Epithelial cell of prostate (primary cell): Measurements from ENCODE around the gene DNER.
"Not testable (repeated sequence)": the region's sequence is repeated elsewhere in the genome, so short reads cannot be mapped to it uniquely, and the experiment has no call there.

Experiments used
- DNase-seq: peaks from one replicate; pipeline ENCODE4 v3.0.0-alpha.2; 2011; ENCODE audit warnings: low read depth, low spot score
- H3K27ac ChIP-seq: fragments of 450-650 bp; 2 replicates; pipeline ENCODE4 v1.5.1; 2017; ENCODE audit warnings: mild to moderate bottlenecking

DNER gene

DNA sequence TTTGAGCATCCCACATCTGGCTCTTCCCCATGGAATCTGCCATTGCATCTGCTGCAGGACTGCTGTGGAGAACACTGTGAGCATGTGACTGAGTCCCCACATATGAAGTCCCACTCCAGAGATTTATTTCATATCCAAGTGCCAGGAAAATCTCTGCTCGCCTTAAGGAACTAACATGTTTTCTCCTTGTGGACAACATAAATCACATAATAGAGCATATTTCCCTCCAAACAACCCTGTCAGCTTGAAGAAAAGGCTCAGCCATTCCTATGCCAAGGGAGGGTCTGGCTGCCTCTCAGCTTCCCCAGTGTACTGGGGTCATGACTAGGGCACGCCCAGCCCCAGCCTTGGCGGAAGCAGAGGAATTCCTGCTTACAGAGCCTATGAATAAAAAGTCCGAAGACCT lies 193.7 kb downstream of the DNER start:
- DNase-seq, result no peak
- H3K27ac ChIP-seq, result no peak overlapping the region

DNA sequence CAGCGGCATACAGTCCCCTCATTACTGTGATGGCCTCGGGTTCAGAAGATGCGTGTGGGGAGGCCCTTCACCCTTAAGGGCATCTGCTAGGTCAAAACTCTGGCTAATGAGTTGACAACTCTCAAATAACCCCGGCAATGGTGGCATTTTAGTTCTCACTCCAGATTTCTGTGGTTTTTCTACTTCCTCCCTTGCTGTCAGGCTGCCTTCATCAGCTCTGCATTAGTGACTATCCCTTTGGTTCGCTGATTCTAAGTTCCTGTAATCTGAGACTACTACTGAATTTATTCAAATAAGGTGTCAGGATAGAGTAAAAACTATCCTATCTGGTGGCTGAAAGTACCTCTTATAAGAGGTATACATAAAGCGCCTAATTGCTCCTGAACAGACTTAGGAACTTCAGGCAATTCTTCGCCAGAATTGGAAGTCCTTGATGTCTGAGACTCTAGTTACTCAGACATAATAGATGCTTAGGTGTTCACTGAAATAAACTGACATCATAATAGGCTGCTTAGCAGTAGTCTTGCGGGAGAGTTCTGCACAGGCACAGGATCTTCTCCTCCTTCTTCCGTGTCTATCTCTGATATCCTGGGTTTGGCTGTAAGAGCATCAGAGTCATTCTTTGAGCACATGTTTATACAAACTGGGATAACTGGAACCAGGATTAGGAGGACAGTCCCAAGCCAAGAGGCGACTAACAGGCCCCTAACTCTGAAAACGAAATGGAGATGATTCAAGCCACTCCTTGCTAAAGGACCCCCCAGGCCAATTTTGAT lies 194.5 kb downstream of the DNER start:
- no peak for DNase-seq
- H3K27ac ChIP-seq, result no peak overlapping the region

DNA sequence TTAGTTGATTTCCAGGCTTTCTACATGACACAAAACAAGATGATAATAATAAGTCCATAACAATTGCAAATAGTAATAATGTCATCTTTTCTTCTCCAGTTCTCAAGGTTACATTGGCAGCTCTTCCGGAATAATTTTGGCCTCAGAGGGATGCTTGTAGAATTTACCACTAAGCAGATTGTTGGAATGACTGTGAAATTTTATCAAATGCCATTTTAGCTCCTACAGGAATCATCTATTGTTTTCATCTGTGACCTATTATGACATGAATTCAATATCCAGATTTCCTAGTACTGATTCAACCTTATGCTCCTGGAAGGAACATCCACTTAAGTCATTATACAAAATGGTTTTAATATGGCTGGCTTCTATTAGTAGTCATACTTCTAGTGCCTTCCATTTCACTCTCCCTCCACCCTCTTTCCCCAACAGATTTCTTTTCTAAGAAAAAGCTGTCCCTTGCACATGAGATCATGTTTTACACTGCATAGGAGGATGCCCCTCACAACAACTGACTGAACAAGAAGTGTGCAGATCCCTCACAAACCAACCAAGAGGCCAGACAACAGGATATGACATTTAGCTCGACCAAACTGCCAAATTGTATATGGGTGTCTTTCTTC lies 200.0 kb downstream of the DNER start:
- no peak overlapping the region for H3K27ac ChIP-seq
- no peak for DNase-seq

DNA sequence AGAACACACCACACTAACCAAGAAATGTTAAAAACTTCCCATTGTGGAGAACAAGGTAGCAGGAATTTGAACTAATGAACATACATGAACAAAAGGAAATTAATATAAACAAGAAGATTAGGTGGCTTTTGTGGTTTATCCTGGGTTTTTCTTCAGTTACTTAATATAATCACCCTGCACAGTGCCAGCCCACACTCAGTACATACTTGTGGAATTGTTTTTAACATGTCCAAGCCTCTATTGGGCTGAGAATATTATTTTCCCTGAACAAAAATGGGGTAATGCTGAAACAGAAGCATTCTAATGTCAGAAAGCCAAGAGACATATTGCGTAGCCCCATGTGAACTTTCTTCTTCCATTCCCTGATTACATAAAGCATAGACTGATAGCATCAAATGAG lies 202.8 kb downstream of the DNER start:
- no peak overlapping the region for H3K27ac ChIP-seq
- DNase-seq, result no peak

DNA sequence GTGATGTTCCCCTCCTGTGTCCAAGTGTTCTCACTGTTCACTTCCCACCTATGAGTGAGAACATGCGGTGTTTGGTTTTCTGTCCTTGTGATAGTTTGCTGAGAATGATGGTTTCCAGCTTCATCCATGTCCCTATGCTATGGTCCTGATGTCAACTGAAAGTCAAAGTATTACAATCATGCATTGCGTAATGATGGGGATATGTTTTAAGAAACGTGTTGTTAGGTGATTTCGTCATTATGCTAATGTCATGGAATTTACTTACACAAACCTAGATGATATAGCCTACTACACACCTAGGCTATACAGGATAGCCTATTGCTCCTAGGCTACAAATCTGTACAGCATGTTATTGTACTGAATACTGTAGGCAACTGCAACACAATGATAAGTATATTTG lies 207.7 kb downstream of the DNER start:
- not testable (repeated sequence) for DNase-seq, H3K27ac ChIP-seq

DNA sequence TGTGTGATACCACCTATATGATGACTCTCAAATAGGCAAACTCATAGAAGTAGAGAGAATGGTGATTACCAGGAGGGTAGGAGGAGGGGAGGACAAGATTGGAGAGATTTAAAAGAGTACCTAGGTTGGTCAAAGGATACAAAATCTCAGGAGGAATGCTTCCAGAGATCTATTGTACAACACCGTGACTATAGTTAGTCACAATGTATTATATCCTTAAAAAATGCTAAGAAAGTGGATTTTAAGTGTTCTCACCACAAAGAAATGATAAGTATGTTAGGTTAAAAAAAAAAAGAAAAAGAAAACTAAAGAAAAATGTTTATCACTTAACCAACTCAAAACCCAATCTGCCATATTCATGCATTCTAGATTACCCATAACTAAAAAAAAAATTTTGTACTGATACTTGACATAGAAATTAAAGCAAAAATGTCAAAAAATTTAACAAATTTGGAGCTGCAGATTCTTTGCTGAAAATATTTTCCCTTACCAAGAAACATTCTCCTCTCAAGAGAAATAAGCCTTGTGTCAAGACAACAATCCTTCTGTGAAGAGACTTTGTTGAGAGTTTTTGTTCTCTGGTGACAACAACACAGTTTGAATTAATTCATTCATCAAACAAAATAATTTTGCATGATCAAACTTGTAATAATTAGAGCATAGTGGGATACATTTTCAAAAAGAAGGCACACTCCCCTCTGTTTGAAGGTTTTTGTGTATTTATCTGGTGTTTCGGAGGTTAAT lies 213.1 kb downstream of the DNER start:
- no peak overlapping the region for H3K27ac ChIP-seq
- no peak for DNase-seq

DNA sequence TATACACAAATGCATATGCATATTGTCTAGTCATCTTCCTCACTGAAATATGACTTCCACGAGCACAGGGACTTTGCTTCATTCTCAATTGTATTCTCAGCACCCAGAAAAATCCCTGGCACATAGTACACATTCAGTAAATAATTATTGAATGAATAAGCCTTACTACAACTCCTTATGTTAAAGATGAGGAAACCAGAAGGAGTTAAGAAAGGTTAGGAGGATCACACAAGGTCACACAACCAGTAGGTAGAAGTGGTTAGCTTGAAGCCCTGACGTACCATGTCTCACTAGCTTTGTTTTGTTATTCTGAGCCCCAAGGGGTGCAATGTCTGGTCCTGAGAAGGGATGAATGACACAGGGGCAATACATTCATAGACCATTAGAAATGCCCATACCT lies 222.3 kb downstream of the DNER start:
- DNase-seq, result no peak
- H3K27ac ChIP-seq, result no peak overlapping the region

DNA sequence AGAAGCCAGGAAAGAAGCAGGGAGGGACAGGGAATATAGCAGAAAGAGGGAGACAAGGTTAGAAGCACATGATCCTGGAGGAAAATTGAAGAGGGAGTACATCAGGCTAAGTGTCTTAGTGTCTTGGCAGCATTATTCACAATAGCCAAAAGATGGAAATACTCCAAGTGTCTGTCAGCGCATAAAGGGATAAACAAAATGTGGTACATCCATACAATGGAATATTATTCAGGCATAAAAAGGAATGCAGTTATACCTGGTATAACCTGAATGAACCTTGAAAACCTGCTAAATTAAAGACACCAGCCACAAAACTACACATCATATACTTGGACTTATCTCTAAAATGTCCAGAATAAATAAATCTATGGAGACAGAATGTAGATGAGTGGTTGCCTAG lies 224.2 kb downstream of the DNER start:
- DNase-seq, result no peak
- H3K27ac ChIP-seq, result no peak overlapping the region

DNA sequence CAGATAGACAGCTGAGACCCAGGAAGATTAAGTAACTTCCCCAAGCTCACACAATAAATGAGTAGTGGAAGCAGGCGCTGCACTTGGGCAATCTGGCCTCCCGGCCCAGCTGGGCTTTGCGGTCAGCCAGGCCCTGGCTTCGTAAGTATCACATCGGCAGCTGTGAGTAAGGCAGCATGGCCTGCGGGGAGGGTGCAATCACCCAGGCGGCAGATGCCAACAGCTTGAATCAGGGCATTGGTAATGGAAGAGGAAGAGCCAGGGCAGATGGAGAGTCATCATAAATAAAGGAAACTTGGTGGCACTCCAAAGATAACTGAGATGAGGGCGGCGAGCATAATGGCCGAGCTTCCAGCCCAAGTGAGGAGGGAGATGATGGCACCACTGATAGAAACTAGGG lies 225.3 kb downstream of the DNER start:
- DNase-seq, result no peak

DNA sequence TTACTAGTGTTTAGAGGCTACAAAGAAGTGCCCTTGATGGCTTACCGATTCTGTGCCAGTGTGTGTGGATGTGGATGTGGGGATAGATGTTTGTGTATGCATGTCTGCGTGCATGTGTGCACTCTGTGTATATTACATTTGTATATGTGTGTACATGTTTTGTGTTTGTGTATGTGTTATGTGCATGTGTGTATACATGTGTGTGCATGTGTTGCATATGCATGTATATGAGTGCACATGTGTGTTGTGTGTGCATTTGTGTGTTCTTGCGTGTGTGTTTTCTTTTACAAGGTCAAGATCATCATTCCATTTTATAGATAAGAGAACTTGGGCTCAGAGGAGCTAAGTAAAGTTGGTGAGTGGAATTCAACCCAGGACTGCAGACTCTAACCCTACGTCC lies 226.1 kb downstream of the DNER start:
- no peak for DNase-seq
- H3K27ac ChIP-seq, result no peak overlapping the region

More for the DNA sequence above, 225.3 kb downstream of the DNER start:
- no peak overlapping the region for H3K27ac ChIP-seq

DNA sequence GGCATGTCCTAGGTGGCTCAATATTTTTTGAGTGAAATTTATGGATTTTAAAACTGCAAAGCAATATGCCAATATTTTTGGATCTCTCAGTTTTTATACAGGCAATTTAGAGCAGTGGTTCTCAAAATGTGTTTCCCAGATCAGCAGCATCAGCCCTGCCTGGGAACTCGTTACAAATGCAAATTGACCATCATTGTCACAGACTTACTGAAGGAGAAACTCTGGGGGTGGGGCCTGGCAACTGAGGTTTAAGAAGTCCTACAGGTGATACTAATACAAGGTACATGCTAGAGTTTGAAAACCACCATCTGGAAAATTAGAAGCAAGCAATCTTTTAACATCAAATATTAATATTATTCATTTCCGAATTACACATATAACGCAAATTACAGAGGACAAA lies 227.7 kb downstream of the DNER start:
- no peak overlapping the region for H3K27ac ChIP-seq
- DNase-seq, result no peak

DNA sequence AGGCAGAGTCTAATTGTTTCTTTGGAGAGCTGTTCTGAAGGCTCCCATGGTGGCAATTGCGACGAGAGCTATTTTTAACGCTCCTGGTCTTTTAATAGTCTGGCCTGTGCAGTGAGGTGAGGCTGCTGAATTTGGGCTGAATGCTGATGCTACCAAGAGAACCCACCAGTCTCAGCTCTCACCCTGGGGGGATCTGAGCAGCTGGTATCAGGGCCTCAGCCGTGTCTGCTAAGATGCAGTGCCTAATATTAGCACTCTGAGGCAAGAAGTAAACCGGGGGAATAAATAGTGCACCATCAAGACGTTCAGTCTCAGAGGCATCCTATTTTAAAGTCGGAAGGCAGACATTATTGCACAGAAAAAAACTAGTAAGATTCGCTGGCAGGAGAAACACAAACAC lies 228.5 kb downstream of the DNER start:
- no peak for DNase-seq
- H3K27ac ChIP-seq, result no peak overlapping the region

DNA sequence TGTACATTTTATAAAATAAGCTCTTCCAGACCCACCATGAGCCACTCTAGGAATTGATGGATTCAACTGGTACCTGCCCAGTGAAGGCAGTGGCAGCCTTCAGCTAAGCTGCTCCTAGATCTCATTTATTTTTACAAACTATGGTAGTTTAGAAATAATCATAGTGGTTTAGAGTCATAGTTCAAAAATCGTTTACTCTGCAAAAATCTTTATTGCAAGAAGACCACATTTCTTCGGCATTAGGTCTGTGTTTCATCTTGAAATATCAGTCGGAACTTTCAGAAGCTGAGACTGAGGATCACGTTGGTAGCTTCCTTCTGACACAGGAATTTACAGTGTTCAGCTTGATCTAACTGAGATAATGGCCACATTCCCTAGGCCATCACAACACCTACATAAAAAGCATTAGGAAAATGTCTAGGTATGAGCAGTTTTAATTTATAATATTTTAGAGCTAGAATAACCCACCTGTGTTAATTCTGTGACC lies 237.0 kb downstream of the DNER start:
- H3K27ac ChIP-seq, result no peak overlapping the region
- DNase-seq, result no peak

DNA sequence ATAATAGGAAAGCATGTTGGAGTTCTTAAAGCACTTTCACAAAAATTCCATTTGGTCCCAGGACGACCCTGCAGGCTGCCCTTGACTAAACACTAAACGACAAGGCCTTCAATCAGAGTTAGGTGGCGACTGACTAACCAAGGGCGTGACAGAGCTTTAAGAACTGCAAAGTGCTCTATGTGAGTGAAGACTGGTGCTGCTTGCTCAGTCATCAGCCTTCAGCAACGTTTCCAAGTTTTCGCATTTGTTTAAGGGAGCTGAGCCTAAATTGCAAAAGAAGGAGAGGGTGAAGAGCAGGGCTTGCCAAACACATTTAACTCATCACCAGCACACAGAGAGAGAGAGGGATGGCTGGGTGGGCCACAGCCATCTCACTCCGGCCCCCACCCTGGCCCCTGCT lies 238.6 kb downstream of the DNER start:
- H3K27ac ChIP-seq, result no peak overlapping the region
- no peak for DNase-seq

DNA sequence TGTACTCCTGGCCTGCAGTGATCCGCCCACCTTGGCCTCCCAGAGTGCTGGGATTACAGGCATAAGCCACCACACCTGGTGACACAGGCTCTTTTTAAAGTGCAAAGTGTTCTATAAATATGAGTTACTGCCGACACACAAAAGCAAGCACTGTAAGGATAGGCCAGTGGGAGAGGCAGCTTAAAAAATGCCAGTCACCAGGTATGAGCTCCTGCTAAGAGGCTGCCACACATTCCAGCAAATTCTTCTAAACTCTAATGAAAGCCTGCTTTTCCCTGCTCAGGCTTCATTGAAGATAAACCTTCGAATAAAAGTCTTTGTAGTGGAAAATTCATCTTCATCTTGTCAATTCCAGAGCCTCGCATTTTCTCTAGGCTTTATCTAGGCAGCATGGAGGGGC lies 240.2 kb downstream of the DNER start:
- no peak overlapping the region for H3K27ac ChIP-seq
- DNase-seq, result no peak

DNA sequence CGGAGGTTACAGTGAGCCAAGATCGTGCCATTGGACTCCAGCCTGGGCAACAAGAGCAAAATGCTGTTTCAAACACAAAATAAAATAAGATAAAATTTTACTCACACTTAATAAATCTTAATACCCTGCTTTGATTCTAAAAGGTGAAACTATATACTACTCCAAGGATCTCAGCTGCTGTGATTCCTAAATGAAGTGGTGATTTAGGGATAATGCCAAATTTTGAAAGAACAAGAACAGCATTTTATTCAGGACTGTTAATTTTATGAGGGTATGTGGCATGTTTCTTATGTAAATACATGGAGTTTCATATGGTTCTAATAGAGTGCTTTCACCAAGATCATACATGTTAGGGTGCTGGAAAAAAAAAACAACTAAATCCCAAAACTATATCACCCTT lies 243.6 kb downstream of the DNER start:
- H3K27ac ChIP-seq, result no peak overlapping the region
- DNase-seq, result no peak

DNA sequence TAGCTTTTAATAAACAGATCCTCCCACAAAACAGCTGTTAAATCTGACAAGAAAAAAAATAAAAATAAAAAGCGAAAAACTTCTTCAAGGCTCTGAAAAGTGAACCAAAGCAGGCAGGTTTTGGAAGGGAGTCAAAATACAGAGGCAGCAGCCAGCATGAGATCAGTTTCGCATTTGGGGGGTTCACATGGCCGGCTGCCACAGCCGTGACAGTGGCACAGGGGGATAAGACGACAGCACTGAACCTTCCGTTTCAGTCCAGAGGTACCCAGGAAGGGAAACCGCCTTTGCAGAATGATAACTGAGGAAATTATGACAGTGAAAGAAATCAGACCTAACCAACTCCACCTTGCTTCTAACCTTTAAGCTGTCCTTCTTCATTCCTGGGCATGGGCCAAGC lies 246.6 kb downstream of the DNER start:
- DNase-seq, result no peak

DNA sequence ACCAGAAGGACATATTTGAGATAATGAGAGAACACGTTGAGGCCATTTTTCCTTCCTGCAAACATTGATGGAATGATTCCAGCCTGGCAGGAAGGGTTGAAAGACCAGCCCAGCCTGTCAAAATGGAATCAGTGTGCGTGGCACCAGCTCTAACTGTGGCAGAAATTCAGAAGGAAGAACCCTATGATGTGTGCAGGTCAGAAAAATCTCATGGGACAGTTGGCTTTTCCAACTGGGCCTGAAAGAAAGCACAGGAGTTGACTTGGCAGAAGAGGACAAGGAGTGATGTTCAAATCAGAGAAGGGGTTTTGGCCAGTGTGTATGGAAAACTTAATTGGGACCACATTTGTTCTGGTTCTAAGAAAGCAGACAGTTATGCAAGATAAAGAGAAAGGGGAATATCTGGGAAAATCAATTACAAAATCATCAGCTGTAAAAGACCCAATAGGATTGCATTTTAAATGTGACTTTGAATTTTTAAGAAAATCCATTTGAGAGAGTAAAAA lies 250.5 kb downstream of the DNER start:
- H3K27ac ChIP-seq, result no peak overlapping the region
- DNase-seq, result no peak

More for the DNA sequence above, 246.6 kb downstream of the DNER start:
- no peak overlapping the region for H3K27ac ChIP-seq

DNA sequence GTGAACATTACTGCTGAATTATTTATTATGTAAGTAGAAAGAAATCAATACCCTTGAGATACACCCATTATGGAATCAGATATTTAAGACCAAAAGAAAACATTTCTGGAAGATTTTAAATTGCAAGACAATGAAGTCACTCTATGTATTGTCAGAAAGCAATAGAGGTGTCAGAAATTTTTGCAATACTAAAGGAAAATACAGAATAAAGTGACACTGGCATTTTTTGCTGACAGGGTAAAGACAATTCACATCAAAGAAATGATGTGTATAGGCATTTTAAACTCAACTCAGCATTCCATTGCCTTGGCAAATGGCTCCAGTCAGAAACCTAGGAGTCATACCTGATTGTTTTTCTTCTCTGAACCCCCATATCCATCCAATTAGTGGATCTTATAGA lies 252.2 kb downstream of the DNER start:
- DNase-seq, result no peak

DNA sequence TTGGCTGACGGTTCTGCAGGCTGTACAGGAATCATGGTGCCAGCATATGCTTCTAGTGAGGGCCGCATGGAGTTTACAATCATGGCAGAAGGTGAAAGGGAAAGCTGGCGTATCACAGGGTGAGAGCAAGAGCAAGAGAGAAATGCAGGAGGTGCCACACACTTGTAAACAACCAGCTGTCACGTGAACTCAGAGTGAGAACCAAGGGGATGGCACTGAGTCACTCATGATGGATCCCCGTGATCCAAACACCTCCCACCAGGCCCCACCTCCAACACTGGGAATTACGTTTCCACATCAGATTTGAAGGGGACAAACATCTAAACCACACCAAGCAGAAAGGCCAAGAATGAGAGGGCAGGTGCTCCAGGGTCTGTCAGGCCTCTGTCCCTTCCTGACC lies 258.3 kb downstream of the DNER start:
- no peak for DNase-seq
- H3K27ac ChIP-seq, result no peak overlapping the region

More for the DNA sequence above, 252.2 kb downstream of the DNER start:
- H3K27ac ChIP-seq, result no peak overlapping the region
